ENCODE measurements around the gene BABAM2. TPM values are rescaled to one million over a fixed set of nuclear protein-coding genes. Genes with fewer than 3 reads are reported as not detected.

Gene BABAM2
- total RNA-seq, 6 experiments from 2014 or later: 17.1 to 39.4 (median 25.5) TPM

DNA sequence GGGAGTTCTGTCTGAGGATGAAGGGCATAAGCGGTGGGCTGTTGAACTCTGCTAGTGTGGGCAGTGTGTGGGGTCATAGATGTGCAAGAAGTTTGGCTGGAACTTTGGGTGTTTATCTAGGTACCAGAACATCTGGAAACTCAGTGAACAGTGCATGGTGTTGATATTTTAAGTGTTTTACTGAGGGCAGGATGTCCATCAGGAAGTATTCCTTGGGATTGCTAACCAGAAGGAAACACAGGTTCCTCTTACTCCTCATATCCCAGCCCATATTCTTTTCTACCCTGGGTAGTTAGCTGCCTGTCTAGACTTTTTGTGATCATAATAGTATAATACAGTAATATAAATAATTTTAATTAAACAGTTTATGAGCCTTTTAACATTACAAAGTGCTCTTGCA is 15.5 kb downstream of the BABAM2 start:
- peak in 1 of 4 donors; percentile 27 for ATAC-seq
- no peak for DNase-seq
- WGBS (ENCODE audit: insufficient coverage, low coverage, low lambda C conversion rate, missing lambda C conversion rate): 80% methylated on average over 1 of the region's 1 CpG
- intact Hi-C loops (cut with DNase I): no loop called here
- H3K4me1 ChIP-seq: no peaks in the 10 kb centered on the region
- no peak overlapping the region for H3K4me3 ChIP-seq
- TF ChIP-seq, protein P1, sequence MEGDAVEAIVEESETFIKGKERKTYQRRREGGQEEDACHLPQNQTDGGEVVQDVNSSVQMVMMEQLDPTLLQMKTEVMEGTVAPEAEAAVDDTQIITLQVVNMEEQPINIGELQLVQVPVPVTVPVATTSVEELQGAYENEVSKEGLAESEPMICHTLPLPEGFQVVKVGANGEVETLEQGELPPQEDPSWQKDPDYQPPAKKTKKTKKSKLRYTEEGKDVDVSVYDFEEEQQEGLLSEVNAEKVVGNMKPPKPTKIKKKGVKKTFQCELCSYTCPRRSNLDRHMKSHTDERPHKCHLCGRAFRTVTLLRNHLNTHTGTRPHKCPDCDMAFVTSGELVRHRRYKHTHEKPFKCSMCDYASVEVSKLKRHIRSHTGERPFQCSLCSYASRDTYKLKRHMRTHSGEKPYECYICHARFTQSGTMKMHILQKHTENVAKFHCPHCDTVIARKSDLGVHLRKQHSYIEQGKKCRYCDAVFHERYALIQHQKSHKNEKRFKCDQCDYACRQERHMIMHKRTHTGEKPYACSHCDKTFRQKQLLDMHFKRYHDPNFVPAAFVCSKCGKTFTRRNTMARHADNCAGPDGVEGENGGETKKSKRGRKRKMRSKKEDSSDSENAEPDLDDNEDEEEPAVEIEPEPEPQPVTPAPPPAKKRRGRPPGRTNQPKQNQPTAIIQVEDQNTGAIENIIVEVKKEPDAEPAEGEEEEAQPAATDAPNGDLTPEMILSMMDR (IDR thresholded peaks at IDR 0.05): no peak
- no peak for TF ChIP-seq POLR2A (IDR thresholded peaks at IDR 0.05)
- H3K27me3 ChIP-seq: no peaks in the 10 kb centered on the region
- no peaks in the 10 kb centered on the region for H3K9me3 ChIP-seq
- H3K36me3 ChIP-seq: no peaks in the 10 kb centered on the region
- no peak overlapping the region for H3K27ac ChIP-seq

DNA sequence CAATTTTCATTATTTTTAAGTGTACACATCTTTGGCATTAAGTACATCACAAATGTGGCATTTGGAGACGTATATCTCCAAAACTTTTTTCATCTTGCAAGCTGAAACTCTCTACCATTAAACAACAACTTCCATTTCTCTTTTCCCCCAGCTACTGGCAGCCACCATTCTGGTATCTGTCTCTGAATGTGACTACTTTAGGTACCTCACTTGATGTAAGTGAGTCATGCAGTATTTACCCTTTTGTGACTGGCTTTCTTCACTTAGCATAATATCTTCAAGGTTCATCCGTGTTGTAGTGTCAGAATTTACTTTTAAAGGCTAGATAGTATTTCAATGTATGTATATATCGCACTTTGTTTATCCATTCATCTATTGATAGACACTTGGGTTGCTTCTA is 17.0 kb downstream of the BABAM2 start:
- whole genome bisulfite sequencing (ENCODE audit: insufficient coverage, low coverage, low lambda C conversion rate, missing lambda C conversion rate): 63% methylated on average over 3 of the region's 3 CpGs
- Histone ChIP-seq H3K4me1 (no peaks in the 10 kb centered on the region), H3K27me3 (no peaks in the 10 kb centered on the region), H3K36me3 (no peaks in the 10 kb centered on the region), H3K4me3 (no peak overlapping the region), H3K27ac (no peak overlapping the region), H3K9me3 (no peaks in the 10 kb centered on the region)
- no peak for TF ChIP-seq POLR2A (IDR thresholded peaks at IDR 0.05)
- TF ChIP-seq, protein P1 (IDR thresholded peaks at IDR 0.05): no peak
- intact Hi-C loops (cut with DNase I): no loop called here
- no peak for ATAC-seq
- no peak for DNase-seq

DNA sequence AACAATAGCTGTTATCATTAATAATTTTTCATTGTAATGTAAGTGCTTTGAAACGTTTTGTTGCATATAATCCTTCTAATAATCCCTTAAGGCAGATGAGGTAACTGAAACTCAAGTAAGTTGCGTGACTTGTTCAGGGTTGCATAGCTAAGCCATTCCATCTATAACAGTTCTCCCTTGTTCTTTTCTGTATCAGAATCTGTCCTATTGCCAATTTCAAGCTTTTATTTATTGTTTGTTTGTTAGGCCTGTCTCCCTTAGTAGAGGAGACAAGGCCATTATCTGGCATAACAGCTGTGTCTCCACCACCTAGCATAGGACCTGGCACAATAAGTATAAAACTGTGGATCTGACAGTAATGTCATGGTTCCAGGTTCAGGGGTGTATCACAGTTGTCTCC is 19.4 kb downstream of the BABAM2 start:
- Histone ChIP-seq H3K9me3 (no peaks in the 10 kb centered on the region), H3K27ac (no peak overlapping the region), H3K4me3 (no peak overlapping the region), H3K27me3 (no peaks in the 10 kb centered on the region), H3K36me3 (no peaks in the 10 kb centered on the region), H3K4me1 (peaks cover 0 to 1% (median 0%) of the 10 kb centered on the region in 4 donors)
- DNase-seq (no peak), ATAC-seq (no peak)
- whole genome bisulfite sequencing (ENCODE audit: insufficient coverage, low coverage, low lambda C conversion rate, missing lambda C conversion rate): 66% methylated on average over 2 of the region's 2 CpGs
- intact Hi-C loops (cut with DNase I): no loop called here
- TF ChIP-seq POLR2A (IDR thresholded peaks at IDR 0.05): no peak
- TF ChIP-seq, protein P1 (IDR thresholded peaks at IDR 0.05): no peak

DNA sequence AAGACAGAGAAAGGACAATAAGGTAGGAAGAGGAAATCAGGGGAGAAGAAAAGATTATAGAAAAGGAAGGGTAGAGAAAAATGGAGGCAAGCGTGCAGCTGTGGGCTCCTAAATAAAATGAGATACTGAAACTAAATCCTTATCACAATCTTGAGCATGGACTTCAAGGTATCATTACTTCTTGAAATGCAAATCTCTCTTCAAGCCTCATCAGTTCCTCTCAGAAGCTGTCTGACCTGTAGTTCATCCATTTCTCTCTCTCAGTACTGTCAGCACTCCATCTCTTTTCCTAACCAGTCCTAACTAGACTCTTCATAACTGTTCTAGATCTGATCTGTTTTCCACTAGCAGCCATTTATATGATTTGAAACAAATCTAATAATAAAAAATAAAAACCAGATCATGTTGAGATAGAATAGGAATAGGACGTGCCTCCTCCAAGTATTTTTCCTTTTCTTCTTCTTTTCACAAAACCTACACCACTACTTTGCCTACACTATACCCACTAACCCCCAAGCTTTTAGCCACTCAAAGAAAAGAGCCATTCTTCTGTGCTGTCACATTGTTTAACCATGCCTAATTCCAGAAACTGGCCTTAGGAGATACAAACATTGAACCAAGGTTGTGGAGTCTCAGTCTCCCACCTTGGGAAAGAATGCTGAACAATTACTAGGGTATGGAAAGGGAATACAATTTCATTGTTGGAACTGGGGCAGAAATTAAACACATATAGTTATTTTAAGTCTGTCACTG is 21.1 kb downstream of the BABAM2 start:
- TF ChIP-seq POLR2A (IDR thresholded peaks at IDR 0.05): no peak
- TF ChIP-seq, protein P1 (IDR thresholded peaks at IDR 0.05): no peak
- intact Hi-C loops (cut with DNase I): no loop called here
- Histone ChIP-seq H3K4me3 (no peak overlapping the region), H3K36me3 (no peaks in the 10 kb centered on the region), H3K27me3 (no peaks in the 10 kb centered on the region), H3K4me1 (peaks cover 0 to 16% (median 3%) of the 10 kb centered on the region in 4 donors), H3K27ac (no peak overlapping the region), H3K9me3 (no peaks in the 10 kb centered on the region)
- 100% methylated on average over 2 of the region's 2 CpGs for WGBS (ENCODE audit: insufficient coverage, low coverage, low lambda C conversion rate, missing lambda C conversion rate)
- DNase-seq: no peak
- ATAC-seq: no peak

Measured in right lobe of liver (tissue), 6 donors.